HL-60 (cell line): ENCODE data around the gene SLC44A5.

Experiments
- GABPA ChIP-seq: IDR thresholded peaks from 2 replicates; pipeline ENCODE4 v1.6.1; 2012; ENCODE audit warnings: low read depth
- POLR2AphosphoS5 ChIP-seq: IDR thresholded peaks from 2 replicates; pipeline ENCODE4 v1.6.1; 2012; ENCODE audit warnings: low read depth
- SPI1 ChIP-seq: IDR thresholded peaks from 2 replicates; pipeline ENCODE4 v1.6.1; 2012; ENCODE audit warnings: low read depth, mild to moderate bottlenecking, borderline replicate concordance
- TF ChIP-seq, protein P1 (sequence below): IDR thresholded peaks from one replicate; pipeline ENCODE4 v1.5.1; 2011; ENCODE audit warnings: low read length, control low read depth, inconsistent platforms; ENCODE audit not compliant: insufficient read depth
- TF ChIP-seq, protein P2 (sequence below): IDR thresholded peaks from 2 replicates; pipeline ENCODE4 v1.6.1; 2012; ENCODE audit warnings: low read depth; ENCODE audit not compliant: insufficient replicate concordance

DNA sequence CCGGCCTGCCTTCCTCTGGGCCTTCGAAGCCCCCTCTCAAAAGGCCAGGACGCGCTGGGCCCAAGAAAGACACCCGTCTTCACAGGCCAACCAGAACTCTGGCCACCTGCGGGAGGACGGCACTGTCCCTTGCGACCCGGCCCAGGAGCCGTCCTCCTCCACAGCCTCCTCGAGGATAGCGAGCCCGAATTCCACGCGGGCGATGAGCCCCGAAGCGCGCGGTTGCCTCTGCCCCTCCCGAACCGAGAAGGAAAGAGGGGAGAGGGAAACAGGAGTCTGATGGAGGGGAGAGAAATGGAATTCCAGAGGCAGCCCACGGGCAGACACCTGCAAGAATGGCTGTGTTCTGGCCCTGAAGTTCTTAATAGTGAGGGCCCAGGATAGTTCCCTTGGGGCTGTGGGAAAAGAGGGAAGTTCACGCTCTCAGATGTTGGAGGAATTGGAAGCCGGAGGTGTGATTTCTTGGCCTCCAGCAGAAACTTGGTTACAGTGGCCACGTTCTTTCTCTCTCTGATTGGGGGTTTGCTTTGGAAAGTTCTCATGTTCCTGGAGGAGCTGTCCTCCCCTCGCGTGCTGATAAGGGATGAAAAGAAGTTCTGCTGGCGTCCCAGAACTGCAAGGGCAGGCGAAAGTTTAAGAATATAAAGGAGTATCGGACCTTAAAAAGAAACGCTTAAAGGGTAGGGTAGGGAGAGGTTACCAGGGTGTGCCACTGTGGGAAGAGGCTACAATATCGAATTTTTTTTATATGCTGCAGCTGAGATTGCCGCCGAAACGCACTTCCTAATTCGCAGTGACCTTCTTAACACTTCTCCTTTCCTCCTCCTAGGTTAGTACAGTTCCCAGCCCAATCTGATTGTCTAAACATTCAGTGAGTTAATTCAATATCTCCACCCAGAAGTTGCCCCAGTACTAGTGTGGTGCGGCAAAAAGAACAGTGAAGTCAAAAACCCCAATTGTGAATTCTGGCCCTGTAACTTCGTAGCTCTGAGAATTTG, 5.8 kb upstream of the SLC44A5 start:
- TF ChIP-seq, protein P1, sequence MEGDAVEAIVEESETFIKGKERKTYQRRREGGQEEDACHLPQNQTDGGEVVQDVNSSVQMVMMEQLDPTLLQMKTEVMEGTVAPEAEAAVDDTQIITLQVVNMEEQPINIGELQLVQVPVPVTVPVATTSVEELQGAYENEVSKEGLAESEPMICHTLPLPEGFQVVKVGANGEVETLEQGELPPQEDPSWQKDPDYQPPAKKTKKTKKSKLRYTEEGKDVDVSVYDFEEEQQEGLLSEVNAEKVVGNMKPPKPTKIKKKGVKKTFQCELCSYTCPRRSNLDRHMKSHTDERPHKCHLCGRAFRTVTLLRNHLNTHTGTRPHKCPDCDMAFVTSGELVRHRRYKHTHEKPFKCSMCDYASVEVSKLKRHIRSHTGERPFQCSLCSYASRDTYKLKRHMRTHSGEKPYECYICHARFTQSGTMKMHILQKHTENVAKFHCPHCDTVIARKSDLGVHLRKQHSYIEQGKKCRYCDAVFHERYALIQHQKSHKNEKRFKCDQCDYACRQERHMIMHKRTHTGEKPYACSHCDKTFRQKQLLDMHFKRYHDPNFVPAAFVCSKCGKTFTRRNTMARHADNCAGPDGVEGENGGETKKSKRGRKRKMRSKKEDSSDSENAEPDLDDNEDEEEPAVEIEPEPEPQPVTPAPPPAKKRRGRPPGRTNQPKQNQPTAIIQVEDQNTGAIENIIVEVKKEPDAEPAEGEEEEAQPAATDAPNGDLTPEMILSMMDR = no peak
- no peak for TF ChIP-seq POLR2AphosphoS5
- TF ChIP-seq, protein P2, sequence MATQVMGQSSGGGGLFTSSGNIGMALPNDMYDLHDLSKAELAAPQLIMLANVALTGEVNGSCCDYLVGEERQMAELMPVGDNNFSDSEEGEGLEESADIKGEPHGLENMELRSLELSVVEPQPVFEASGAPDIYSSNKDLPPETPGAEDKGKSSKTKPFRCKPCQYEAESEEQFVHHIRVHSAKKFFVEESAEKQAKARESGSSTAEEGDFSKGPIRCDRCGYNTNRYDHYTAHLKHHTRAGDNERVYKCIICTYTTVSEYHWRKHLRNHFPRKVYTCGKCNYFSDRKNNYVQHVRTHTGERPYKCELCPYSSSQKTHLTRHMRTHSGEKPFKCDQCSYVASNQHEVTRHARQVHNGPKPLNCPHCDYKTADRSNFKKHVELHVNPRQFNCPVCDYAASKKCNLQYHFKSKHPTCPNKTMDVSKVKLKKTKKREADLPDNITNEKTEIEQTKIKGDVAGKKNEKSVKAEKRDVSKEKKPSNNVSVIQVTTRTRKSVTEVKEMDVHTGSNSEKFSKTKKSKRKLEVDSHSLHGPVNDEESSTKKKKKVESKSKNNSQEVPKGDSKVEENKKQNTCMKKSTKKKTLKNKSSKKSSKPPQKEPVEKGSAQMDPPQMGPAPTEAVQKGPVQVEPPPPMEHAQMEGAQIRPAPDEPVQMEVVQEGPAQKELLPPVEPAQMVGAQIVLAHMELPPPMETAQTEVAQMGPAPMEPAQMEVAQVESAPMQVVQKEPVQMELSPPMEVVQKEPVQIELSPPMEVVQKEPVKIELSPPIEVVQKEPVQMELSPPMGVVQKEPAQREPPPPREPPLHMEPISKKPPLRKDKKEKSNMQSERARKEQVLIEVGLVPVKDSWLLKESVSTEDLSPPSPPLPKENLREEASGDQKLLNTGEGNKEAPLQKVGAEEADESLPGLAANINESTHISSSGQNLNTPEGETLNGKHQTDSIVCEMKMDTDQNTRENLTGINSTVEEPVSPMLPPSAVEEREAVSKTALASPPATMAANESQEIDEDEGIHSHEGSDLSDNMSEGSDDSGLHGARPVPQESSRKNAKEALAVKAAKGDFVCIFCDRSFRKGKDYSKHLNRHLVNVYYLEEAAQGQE = peak; percentile 93
- no peak for TF ChIP-seq GABPA
- peak; percentile 87 for TF ChIP-seq SPI1
